Smooth muscle cell (in vitro differentiated cells): Measurements from ENCODE around the gene PGAP6. TPM values are rescaled to one million over a fixed set of nuclear protein-coding genes. Genes with fewer than 3 reads are reported as not detected.

ENCODE experiments used
- DNase-seq: peaks from one replicate; lab custom pipeline; 2025; ENCODE audit not compliant: unreplicated experiment; lab: John Stamatoyannopoulos, UW
- H2AFZ ChIP-seq: fragments of 200-600 bp; sonication (generic); 2 replicates; pipeline ENCODE4 v1.6.0; 2016; ENCODE audit warnings: antibody characterized with exemption, low read depth, mild to moderate bottlenecking
- H3F3A ChIP-seq: fragments of 200-600 bp; sonication (generic); 2 replicates; pipeline ENCODE4 v1.6.0; 2017; ENCODE audit warnings: antibody characterized with exemption, low read depth
- H3K27ac ChIP-seq: fragments of 200-600 bp; sonication (generic); 2 replicates; pipeline ENCODE4 v1.5.1; 2016; ENCODE audit warnings: low read depth, mild to moderate bottlenecking
- H3K27me3 ChIP-seq: fragments of 200-600 bp; sonication (generic); 2 replicates; pipeline ENCODE4 v1.6.1; 2016; ENCODE audit warnings: low read depth, mild to moderate bottlenecking
- H3K36me3 ChIP-seq: fragments of 200-600 bp; sonication (generic); 2 replicates; pipeline ENCODE4 v1.5.1; 2016; ENCODE audit warnings: low read depth
- H3K4me1 ChIP-seq: fragments of 200-600 bp; sonication (generic); 2 replicates; pipeline ENCODE4 v1.5.1; 2016; ENCODE audit warnings: low read depth
- H3K4me2 ChIP-seq: fragments of 200-600 bp; sonication (generic); 2 replicates; pipeline ENCODE4 v1.6.0; 2016; ENCODE audit warnings: mild to moderate bottlenecking
- H3K4me3 ChIP-seq: fragments of 200-600 bp; sonication (generic); 2 replicates; pipeline ENCODE4 v1.5.1; 2016; ENCODE audit warnings: mild to moderate bottlenecking
- H3K79me2 ChIP-seq: fragments of 200-600 bp; sonication (generic); 2 replicates; pipeline ENCODE4 v1.6.0; 2016; ENCODE audit warnings: low read depth, mild to moderate bottlenecking
- H3K9ac ChIP-seq: fragments of 200-600 bp; sonication (generic); 2 replicates; pipeline ENCODE4 v1.6.0; 2016; ENCODE audit warnings: low read depth
- H3K9me3 ChIP-seq: fragments of 200-600 bp; sonication (generic); replicated peaks from 2 replicates; pipeline ENCODE4 v1.5.1; 2016; ENCODE audit warnings: low read depth
- H4K20me1 ChIP-seq: fragments of 200-600 bp; sonication (generic); 2 replicates; pipeline ENCODE4 v1.6.0; 2016; ENCODE audit warnings: low read depth
- CTCF ChIP-seq: fragments of 200-600 bp; sonication (generic); IDR thresholded peaks from 2 replicates; pipeline ENCODE4 v1.5.1; 2017; ENCODE audit warnings: borderline replicate concordance, mild to moderate bottlenecking, antibody characterized with exemption; ENCODE audit not compliant: insufficient read depth, poor library complexity, severe bottlenecking
- WGBS: methylation state at CpG from one replicate; pipeline ENCODE4 v1.1.7; 2016; ENCODE audit warnings: low lambda C conversion rate; 5-methylcytosine and 5-hydroxymethylcytosine counted together
- polyA plus RNA-seq: library from polyadenylated mRNA; unstranded; fragments of >200 nt; fragmentation: Nextera tagmentation; extraction: Ambion mirVana; gene quantifications from 2 replicates; pipeline ENCODE4 v1.2.1, GENCODE V29; 2016
- total RNA-seq: library from RNA; depleted of rRNA; stranded (reverse); fragments of >200 nt; gene quantifications from 2 replicates; pipeline ENCODE4 v1.2.3, GENCODE V29; 2014

Gene PGAP6
- total and polyA plus RNA-seq, 2 experiments from 2014 or later, result 57.1 to 80.0 TPM

GRCh38 chr16:414395-415169 lies 32.8 kb upstream of the PGAP6 start:
- no peak overlapping the region for H3K27ac ChIP-seq
- WGBS, result 92% methylated on average over 21 of the region's 21 CpGs

GRCh38 chr16:411576-412265 lies 29.9 kb upstream of the PGAP6 start:
- Histone ChIP-seq H3K27me3 (no peaks in the 10 kb centered on the region), H3K9me3 (no peaks in the 10 kb centered on the region), H4K20me1 (no peaks in the 10 kb centered on the region), H3K9ac (no peak overlapping the region), H3K36me3 (no peaks in the 10 kb centered on the region), H3K4me3 (no peak overlapping the region), H3K4me2 (no peak overlapping the region), H3K4me1 (no peaks in the 10 kb centered on the region), H3K79me2 (no peaks in the 10 kb centered on the region), H3F3A (no peaks in the 10 kb centered on the region), H2AFZ (no peak overlapping the region), H3K27ac (no peak overlapping the region)
- WGBS, result 98% methylated on average over 26 of the region's 26 CpGs
- DNase-seq, result no peak
- TF ChIP-seq CTCF, result no peak

More at GRCh38 chr16:414395-415169, 32.8 kb upstream of the PGAP6 start:
- no peak overlapping the region for H2AFZ ChIP-seq
- TF ChIP-seq CTCF, result no peak
- no peaks in the 10 kb centered on the region for H3K4me1 ChIP-seq
- H3K27me3 ChIP-seq, result no peaks in the 10 kb centered on the region
- no peaks in the 10 kb centered on the region for H4K20me1 ChIP-seq
- H3K4me2 ChIP-seq, result no peak overlapping the region
- no peaks in the 10 kb centered on the region for H3K9me3 ChIP-seq
- DNase-seq, result no peak
- H3K36me3 ChIP-seq, result no peaks in the 10 kb centered on the region
- H3K4me3 ChIP-seq, result no peak overlapping the region
- no peaks in the 10 kb centered on the region for H3F3A ChIP-seq
- no peak overlapping the region for H3K9ac ChIP-seq
- no peaks in the 10 kb centered on the region for H3K79me2 ChIP-seq

- Histone ChIP-seq H3K4me1 (no peaks in the 10 kb centered on the region), H3K4me2 (no peak overlapping the region), H3K4me3 (no peak overlapping the region), H3K9me3 (no peaks in the 10 kb centered on the region), H3K36me3 (no peaks in the 10 kb centered on the region), H4K20me1 (no peaks in the 10 kb centered on the region), H2AFZ (no peak overlapping the region), H3F3A (no peaks in the 10 kb centered on the region), H3K9ac (no peak overlapping the region), H3K27ac (no peak overlapping the region), H3K27me3 (no peaks in the 10 kb centered on the region), H3K79me2 (no peaks in the 10 kb centered on the region)
- TF ChIP-seq CTCF, result no peak
- WGBS, result 94% methylated on average over 22 of the region's 36 CpGs
- no peak for DNase-seq
Measured at GRCh38 chr16:410516-411178, 28.9 kb upstream of the PGAP6 start.
